ENCODE measurements around the gene ZNF774. TPM values are rescaled to one million over a fixed set of nuclear protein-coding genes. Genes with fewer than 3 reads are reported as not detected.

Gene ZNF774
- 1.2 and 3.4 TPM in 2 replicates for total RNA-seq (2014; rRNA removed; shearing (Covaris generic))

GRCh38 chr15:90352107-90352893 lies at the start of gene ZNF774:
TSS of gene ZNF774 (plus strand) at chr15:90352284. CDS start at chr15:90354661, 2,377 bp downstream.

GRCh38 chr15:90387534-90388461 lies 35.7 kb downstream of the ZNF774 start, which contains the start of gene IQGAP1:
TSS of gene IQGAP1 (plus strand) at chr15:90388242. CDS start at chr15:90388342, 100 bp downstream.

Small RNA genes within 50 kb of the gene (small RNA-seq; reads per million reads assigned to genes)
- not detected for gene NDUFA3P4

Other genes with a start within 250 kb of the ZNF774 start
- gene IDH2, start 249.8 kb upstream of the ZNF774 start, total RNA-seq (2014; rRNA removed; shearing (Covaris generic)): 28.2 and 31.9 TPM in 2 replicates
- 11.5 and 23.6 TPM in 2 replicates for gene SEMA4B, start 151.0 kb upstream of the ZNF774 start, total RNA-seq (2014; rRNA removed; shearing (Covaris generic))
- 34.4 and 38.9 TPM in 2 replicates for gene CIB1, start 118.3 kb upstream of the ZNF774 start, total RNA-seq (2014; rRNA removed; shearing (Covaris generic))
- 5.1 and 5.9 TPM in 2 replicates for gene GDPGP1, start 118.1 kb upstream of the ZNF774 start, total RNA-seq (2014; rRNA removed; shearing (Covaris generic))
- 0.19 TPM in 1 of 2 replicates, not detected in the other for gene TTLL13, start 102.7 kb upstream of the ZNF774 start, total RNA-seq (2014; rRNA removed; shearing (Covaris generic))
- gene NGRN, start 86.6 kb upstream of the ZNF774 start, total RNA-seq (2014; rRNA removed; shearing (Covaris generic)): 84.7 and 90.9 TPM in 2 replicates
- gene IQGAP1, start 36.0 kb downstream of the ZNF774 start, total RNA-seq (2014; rRNA removed; shearing (Covaris generic)): 171 and 192 TPM in 2 replicates
- 10.0 and 10.4 TPM in 2 replicates for gene CRTC3, start 177.6 kb downstream of the ZNF774 start, total RNA-seq (2014; rRNA removed; shearing (Covaris generic))

Data from A375 (cell line).